ENCODE measurements around the gene OTUD7B.

DNA sequence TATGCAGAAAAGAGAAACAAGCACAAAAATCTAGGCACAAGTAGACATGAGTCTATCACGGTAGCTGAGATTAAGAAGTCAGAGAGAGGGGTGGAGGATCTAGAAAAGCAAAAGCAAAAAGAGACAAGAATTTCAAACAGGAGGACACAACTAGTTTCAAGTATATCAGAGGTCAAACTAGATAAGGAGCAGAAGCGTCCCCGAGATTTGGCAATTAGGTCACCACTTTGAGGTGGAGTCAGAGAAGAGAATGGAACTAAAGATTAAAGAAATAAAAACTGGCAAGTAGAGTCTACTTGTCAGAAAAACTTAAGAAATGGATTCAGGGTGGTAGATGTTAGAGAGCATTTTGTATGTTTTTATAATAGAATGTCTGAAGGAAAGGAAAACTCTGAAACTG is 85.2 kb downstream of the OTUD7B start:
- TF ChIP-seq, protein P1, sequence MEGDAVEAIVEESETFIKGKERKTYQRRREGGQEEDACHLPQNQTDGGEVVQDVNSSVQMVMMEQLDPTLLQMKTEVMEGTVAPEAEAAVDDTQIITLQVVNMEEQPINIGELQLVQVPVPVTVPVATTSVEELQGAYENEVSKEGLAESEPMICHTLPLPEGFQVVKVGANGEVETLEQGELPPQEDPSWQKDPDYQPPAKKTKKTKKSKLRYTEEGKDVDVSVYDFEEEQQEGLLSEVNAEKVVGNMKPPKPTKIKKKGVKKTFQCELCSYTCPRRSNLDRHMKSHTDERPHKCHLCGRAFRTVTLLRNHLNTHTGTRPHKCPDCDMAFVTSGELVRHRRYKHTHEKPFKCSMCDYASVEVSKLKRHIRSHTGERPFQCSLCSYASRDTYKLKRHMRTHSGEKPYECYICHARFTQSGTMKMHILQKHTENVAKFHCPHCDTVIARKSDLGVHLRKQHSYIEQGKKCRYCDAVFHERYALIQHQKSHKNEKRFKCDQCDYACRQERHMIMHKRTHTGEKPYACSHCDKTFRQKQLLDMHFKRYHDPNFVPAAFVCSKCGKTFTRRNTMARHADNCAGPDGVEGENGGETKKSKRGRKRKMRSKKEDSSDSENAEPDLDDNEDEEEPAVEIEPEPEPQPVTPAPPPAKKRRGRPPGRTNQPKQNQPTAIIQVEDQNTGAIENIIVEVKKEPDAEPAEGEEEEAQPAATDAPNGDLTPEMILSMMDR (conservative IDR thresholded peaks at IDR 0.05; ENCODE audit: low read depth, low read length), result no peak
- TF ChIP-seq EZH2 (IDR thresholded peaks at IDR 0.05; ENCODE audit: low read length, unreplicated experiment), result no peak

All from PC-3 (cell line).